Measurements from ENCODE around the gene RPS17. TPM values are rescaled to one million over a fixed set of nuclear protein-coding genes. Genes with fewer than 3 reads are reported as not detected.

The RPS17 gene
- total RNA-seq, 1 experiment from 2014 or later: 5,360 TPM

GRCh38 chr15:82556315-82557035 is 16.2 kb upstream of the RPS17 start:
- no peak for DNase-seq
- H3K9me3 ChIP-seq (replicated peaks): no peaks in the 10 kb centered on the region
- H3K27ac ChIP-seq: no peak overlapping the region
- H3K4me1 ChIP-seq: no peaks in the 10 kb centered on the region
- peaks cover 22% of the 10 kb centered on the region; the same call in 1 of the 2 replicates for H3K27me3 ChIP-seq
- no peak overlapping the region for H3K4me3 ChIP-seq
- H3K36me3 ChIP-seq: no peaks in the 10 kb centered on the region

- Histone ChIP-seq H3K4me3 (no peak overlapping the region), H3K9me3 (replicated peaks) (no peaks in the 10 kb centered on the region), H3K4me1 (no peaks in the 10 kb centered on the region), H3K27me3 (peaks cover 22% of the 10 kb centered on the region; the same call in 1 of the 2 replicates), H3K36me3 (no peaks in the 10 kb centered on the region), H3K27ac (no peak overlapping the region)
- DNase-seq: no peak
Measured at GRCh38 chr15:82554849-82555248, 14.6 kb upstream of the RPS17 start.

- no peak for DNase-seq
- no peak overlapping the region for H3K4me3 ChIP-seq
- no peak overlapping the region for H3K27ac ChIP-seq
- peaks cover 24% of the 10 kb centered on the region; the same call in 1 of the 2 replicates for H3K27me3 ChIP-seq
- H3K9me3 ChIP-seq (replicated peaks): no peaks in the 10 kb centered on the region
- no peaks in the 10 kb centered on the region for H3K36me3 ChIP-seq
- no peaks in the 10 kb centered on the region for H3K4me1 ChIP-seq
Measured at GRCh38 chr15:82554351-82554750, 14.1 kb upstream of the RPS17 start.

- H3K4me1 ChIP-seq: no peaks in the 10 kb centered on the region
- no peak for DNase-seq
Measured at GRCh38 chr15:82553846-82554245, 13.6 kb upstream of the RPS17 start.

DNA sequence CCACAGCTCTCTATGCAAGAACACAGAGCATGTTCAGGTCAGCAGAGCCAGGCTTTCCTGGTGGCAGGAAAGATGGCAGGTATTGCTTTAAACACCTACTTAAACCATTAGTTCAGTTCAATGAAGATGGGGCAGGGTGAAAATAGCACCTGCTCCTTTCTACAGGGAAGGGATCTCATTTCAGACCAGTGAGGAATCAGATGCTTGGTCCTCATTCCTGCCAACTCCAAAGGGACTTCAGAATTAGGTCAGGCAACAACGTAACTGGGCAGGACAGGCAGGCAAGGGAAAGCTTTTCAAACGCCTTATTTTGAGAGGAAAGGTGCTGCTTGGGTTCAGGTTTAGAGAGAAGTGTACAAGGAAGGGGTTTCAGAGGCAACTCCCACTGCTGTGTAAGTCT is 12.6 kb upstream of the RPS17 start:
- no peak for DNase-seq
- Histone ChIP-seq H3K36me3 (no peaks in the 10 kb centered on the region), H3K4me3 (no peak overlapping the region), H3K27me3 (peaks cover 20% of the 10 kb centered on the region; the same call in 1 of the 2 replicates), H3K4me1 (no peaks in the 10 kb centered on the region), H3K27ac (no peak overlapping the region), H3K9me3 (replicated peaks) (no peaks in the 10 kb centered on the region)

More at GRCh38 chr15:82553846-82554245, 13.6 kb upstream of the RPS17 start:
- Histone ChIP-seq H3K9me3 (replicated peaks) (no peaks in the 10 kb centered on the region), H3K27me3 (peaks cover 24% of the 10 kb centered on the region; the same call in 1 of the 2 replicates), H3K27ac (no peak overlapping the region), H3K4me3 (no peak overlapping the region), H3K36me3 (no peaks in the 10 kb centered on the region)

DNA sequence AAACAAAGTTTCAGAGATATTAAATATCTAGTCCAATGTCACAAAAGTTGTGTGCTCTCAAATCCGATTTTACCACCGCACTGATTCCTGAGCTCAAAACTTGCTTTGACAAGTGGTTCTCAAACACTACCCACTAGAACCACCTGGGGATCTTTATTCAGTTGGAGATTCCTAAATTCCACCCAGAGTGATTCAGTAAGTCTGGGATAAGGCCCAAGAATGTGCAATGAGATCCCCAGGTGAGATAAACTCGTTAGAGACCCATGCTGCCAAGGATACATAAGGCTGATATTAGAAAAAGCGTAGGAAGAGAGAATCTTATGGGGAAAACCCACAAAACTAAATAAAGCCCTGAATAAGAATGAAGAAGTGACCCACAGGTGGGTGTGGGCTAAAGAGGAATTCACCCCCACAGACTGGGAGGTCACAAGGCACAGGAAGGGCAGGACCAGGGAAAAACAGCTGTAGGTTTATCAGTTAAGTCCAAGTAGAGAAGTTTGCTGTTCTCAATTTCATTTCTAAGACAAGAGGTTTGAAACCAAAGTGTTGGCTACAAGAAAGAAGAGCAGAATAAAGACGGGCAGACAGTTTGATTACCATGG is 11.5 kb upstream of the RPS17 start:
- Histone ChIP-seq H3K36me3 (no peaks in the 10 kb centered on the region), H3K4me1 (no peaks in the 10 kb centered on the region), H3K4me3 (no peak overlapping the region), H3K9me3 (replicated peaks) (no peaks in the 10 kb centered on the region), H3K27ac (no peak overlapping the region), H3K27me3 (peaks cover 13% of the 10 kb centered on the region; the same call in 1 of the 2 replicates)
- no peak for DNase-seq

GRCh38 chr15:82549199-82549665 is 9.0 kb upstream of the RPS17 start:
- Histone ChIP-seq H3K4me3 (no peak overlapping the region), H3K4me1 (no peaks in the 10 kb centered on the region), H3K27ac (no peak overlapping the region), H3K27me3 (peaks cover 9% of the 10 kb centered on the region; the same call in 1 of the 2 replicates), H3K9me3 (replicated peaks) (no peaks in the 10 kb centered on the region), H3K36me3 (no peaks in the 10 kb centered on the region)
- DNase-seq: no peak

DNA sequence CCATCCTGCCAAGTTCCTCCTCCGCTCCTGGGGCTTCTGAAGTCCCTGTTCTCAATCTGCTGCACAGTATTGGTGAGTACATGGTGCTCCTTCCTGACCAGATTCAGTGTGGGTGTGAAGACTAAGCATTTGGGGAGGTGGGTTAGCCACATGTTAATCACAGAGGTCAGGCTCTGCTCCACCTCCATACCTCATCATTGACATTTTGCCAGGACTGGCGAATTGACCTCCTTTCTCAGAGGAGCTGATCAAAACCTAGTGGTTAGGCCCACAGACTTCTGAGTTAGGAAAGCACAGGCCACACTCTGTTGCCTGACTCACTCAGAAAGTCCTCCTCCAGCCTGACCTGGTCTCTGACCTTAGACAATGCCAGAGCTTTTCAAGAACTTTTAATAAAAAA is 8.4 kb upstream of the RPS17 start:
- Histone ChIP-seq H3K4me3 (no peak overlapping the region), H3K27ac (no peak overlapping the region), H3K27me3 (peaks cover 9% of the 10 kb centered on the region; the same call in 1 of the 2 replicates), H3K9me3 (replicated peaks) (no peaks in the 10 kb centered on the region), H3K4me1 (no peaks in the 10 kb centered on the region), H3K36me3 (no peaks in the 10 kb centered on the region)
- no peak for DNase-seq

DNA sequence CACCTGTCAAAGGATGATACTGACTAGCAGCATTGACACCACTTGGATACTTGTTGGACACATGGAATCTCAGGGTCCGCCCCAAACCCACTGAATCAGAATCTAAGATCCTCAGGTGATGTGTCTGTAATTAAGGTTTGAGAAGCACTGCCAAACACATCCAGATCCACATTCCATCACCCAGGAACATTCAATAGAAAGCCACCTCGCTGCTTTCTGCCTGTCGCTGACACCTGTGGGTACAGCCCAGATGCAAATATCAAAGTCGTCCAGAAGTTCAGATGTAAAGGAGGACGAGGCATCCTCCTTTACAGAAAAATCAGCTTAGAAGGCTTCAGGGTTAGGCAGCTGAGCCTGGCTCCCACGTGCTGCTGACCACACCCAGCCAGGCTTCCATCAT is 5.2 kb upstream of the RPS17 start:
- H3K4me3 ChIP-seq: no peak overlapping the region
- H3K36me3 ChIP-seq: no peaks in the 10 kb centered on the region
- no peaks in the 10 kb centered on the region for H3K9me3 ChIP-seq (replicated peaks)
- no peak overlapping the region for H3K27ac ChIP-seq
- no peak for DNase-seq
- peaks cover 4% of the 10 kb centered on the region; the same call in 1 of the 2 replicates for H3K27me3 ChIP-seq
- no peaks in the 10 kb centered on the region for H3K4me1 ChIP-seq

DNA sequence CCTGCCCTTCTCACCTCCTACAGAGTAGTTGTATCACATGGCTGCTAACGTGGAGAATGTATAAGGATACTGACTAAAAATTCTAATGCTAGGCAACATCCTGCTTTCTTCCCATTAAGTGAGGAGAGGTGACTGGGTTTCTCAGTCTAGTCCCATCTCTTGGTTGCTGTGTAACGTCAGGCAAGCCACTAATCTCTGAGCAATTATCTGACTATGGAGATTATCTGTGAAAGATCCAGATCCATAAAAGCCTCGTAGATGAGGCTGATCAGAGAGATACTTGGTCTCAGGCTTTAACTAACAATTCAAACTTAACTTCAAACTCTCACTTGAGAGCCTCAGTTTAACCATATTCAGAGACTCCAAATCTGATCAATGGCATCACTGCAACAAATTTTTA is 4.7 kb upstream of the RPS17 start:
- DNase-seq: no peak
- Histone ChIP-seq H3K27me3 (peaks cover 4% of the 10 kb centered on the region; the same call in 1 of the 2 replicates), H3K27ac (no peak overlapping the region), H3K9me3 (replicated peaks) (no peaks in the 10 kb centered on the region), H3K36me3 (no peaks in the 10 kb centered on the region), H3K4me3 (no peak overlapping the region), H3K4me1 (no peaks in the 10 kb centered on the region)

DNA sequence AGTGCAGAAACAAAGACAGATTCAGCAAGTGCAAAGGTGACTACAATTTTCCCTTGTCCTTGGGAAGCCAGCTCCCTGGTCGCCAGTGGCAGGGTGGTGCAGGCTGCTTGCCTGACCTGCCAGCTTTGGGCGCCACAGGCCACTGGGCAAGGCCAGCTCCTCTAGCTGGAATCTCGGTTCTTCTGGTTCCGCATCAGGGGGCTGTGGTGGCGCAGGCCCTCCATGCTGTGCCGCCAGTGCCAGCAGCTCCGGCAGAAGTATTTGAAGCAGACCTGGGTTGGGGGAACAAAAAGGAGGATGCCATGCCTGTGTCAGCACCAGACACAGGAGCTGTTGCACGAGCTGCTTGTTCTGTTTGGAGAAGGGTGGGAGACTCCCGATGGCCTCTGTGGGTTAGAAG is 4.2 kb upstream of the RPS17 start:
- Histone ChIP-seq H3K4me3 (no peak overlapping the region), H3K4me1 (no peaks in the 10 kb centered on the region), H3K27me3 (peaks cover 2% of the 10 kb centered on the region; the same call in 1 of the 2 replicates), H3K27ac (no peak overlapping the region), H3K36me3 (peaks cover 4% of the 10 kb centered on the region), H3K9me3 (replicated peaks) (no peaks in the 10 kb centered on the region)
- DNase-seq: no peak

GRCh38 chr15:82543160-82543559 is 2.9 kb upstream of the RPS17 start:
- peak in 1 of 2 experiments; percentile 12 for DNase-seq
- no peak overlapping the region for H3K4me3 ChIP-seq
- peaks cover 4% of the 10 kb centered on the region; the same call in 1 of the 2 replicates for H3K4me1 ChIP-seq
- H3K9me3 ChIP-seq (replicated peaks): no peaks in the 10 kb centered on the region
- H3K27ac ChIP-seq: no peak overlapping the region
- H3K27me3 ChIP-seq: no peaks in the 10 kb centered on the region
- H3K36me3 ChIP-seq: peaks cover 16% of the 10 kb centered on the region

GRCh38 chr15:82540984-82541431 is 751 bp upstream of the RPS17 start:
- peak overlapping the region; percentile 40 for H3K27ac ChIP-seq
- H3K27me3 ChIP-seq: no peaks in the 10 kb centered on the region
- no peak for DNase-seq
- H3K9me3 ChIP-seq (replicated peaks): no peaks in the 10 kb centered on the region
- peaks cover 38% of the 10 kb centered on the region for H3K36me3 ChIP-seq
- peak overlapping the region; percentile 84 for H3K4me3 ChIP-seq
- peaks cover 4% of the 10 kb centered on the region; the same call in 1 of the 2 replicates for H3K4me1 ChIP-seq

- Histone ChIP-seq H3K27me3 (no peaks in the 10 kb centered on the region), H3K4me3 (peak overlapping the region; percentile 84), H3K27ac (peak overlapping the region; percentile 88), H3K9me3 (replicated peaks) (no peaks in the 10 kb centered on the region), H3K4me1 (peaks cover 4% of the 10 kb centered on the region; the same call in 1 of the 2 replicates), H3K36me3 (peaks cover 49% of the 10 kb centered on the region)
- peak in 1 of 2 experiments; percentile 28 for DNase-seq
Measured at GRCh38 chr15:82539691-82540054, 584 bp downstream of the RPS17 start.

DNA sequence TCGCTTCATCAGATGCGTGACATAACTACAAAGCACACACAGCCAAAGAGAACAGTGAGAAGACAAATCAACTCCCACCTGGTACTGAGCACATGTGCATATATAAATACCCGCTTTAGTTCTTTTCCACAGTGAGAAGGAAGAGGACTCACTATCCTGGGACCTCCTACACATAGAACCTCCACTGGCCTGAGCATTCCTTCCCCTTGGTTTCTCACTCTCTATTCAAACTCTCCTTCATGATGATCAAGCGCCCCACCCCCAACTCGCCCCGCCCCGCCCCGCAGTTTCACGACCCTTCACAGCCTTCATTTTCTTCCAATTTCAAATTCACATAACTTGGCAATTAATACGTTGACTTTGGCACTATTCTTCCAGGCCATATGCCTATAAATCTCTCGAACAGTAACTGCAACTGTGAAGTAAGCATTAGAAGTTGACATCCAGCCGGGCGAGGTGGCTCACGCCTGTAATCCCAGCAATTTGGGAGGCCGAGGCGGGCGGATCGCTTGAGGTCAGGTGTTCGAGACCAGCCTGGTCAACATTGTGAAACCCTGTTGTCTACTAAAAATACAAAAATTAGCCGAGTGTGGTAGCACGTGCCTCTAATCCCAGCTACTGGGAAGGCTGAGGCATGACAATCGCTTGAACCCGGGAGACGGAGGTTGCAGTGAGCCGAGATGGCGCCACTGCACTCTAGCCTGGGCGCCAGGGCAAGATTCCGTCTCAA is 1.1 kb downstream of the RPS17 start:
- Histone ChIP-seq H3K4me3 (peak overlapping the region; percentile 84), H3K36me3 (peaks cover 55% of the 10 kb centered on the region), H3K4me1 (peaks cover 4% of the 10 kb centered on the region; the same call in 1 of the 2 replicates), H3K9me3 (replicated peaks) (no peaks in the 10 kb centered on the region), H3K27ac (peak overlapping the region; percentile 88), H3K27me3 (no peaks in the 10 kb centered on the region)
- no peak for DNase-seq

Data from SJCRH30 (cell line).